Fibroblast of mammary gland (primary cell): ENCODE results near the gene DDX50.

Source experiments
- DNase-seq: peaks from one replicate; pipeline ENCODE4 v3.0.0-alpha.2; 2010; ENCODE audit warnings: low read depth
- H3K4me3 ChIP-seq: 2 replicates; pipeline ENCODE4 v1.5.1; 2011; ENCODE audit warnings: low read depth, mild to moderate bottlenecking, low read length, moderate library complexity; ENCODE audit not compliant: control insufficient read depth
- CTCF ChIP-seq: conservative IDR thresholded peaks from 2 replicates; pipeline ENCODE4 v1.5.1; 2011; ENCODE audit warnings: low read depth, low read length, inconsistent platforms; ENCODE audit not compliant: control insufficient read depth, insufficient read depth

DDX50 gene

GRCh38 chr10:68878496-68878895 lies 22.6 kb upstream of the DDX50 start:
- DNase-seq = no peak
- TF ChIP-seq CTCF = no peak
- H3K4me3 ChIP-seq = no peak overlapping the region

GRCh38 chr10:68879628-68880027 lies 21.5 kb upstream of the DDX50 start:
- no peak for TF ChIP-seq CTCF
- no peak for DNase-seq
- H3K4me3 ChIP-seq = no peak overlapping the region

GRCh38 chr10:68880181-68880580 lies 20.9 kb upstream of the DDX50 start:
- DNase-seq = no peak
- no peak for TF ChIP-seq CTCF
- H3K4me3 ChIP-seq = no peak overlapping the region

GRCh38 chr10:68895041-68895440 lies 6.1 kb upstream of the DDX50 start:
- TF ChIP-seq CTCF = no peak
- DNase-seq = no peak
- no peak overlapping the region for H3K4me3 ChIP-seq

GRCh38 chr10:68897336-68897741 lies 3.8 kb upstream of the DDX50 start:
- peak; percentile 54 for TF ChIP-seq CTCF
- H3K4me3 ChIP-seq = no peak overlapping the region
- peak; percentile 77 for DNase-seq

GRCh38 chr10:68899186-68899745 lies 1.8 kb upstream of the DDX50 start:
- TF ChIP-seq CTCF = no peak
- no peak overlapping the region for H3K4me3 ChIP-seq
- no peak for DNase-seq
